IMR-90 (cell line): ENCODE measurements around the gene TRIM6.

ENCODE experiments used
- FOS ChIP-seq: fragments of 150-350 bp; IDR thresholded peaks from 2 replicates; pipeline ENCODE4 v1.6.1; 2016; ENCODE audit warnings: low read depth, low read length
- MAFK ChIP-seq: IDR thresholded peaks from 2 replicates; pipeline ENCODE4 v1.6.1; 2012; ENCODE audit warnings: low read depth, low read length, improper control_type of control experiment
- MAZ ChIP-seq: IDR thresholded peaks from 2 replicates; pipeline ENCODE4 v1.6.1; 2012; ENCODE audit warnings: low read depth, mild to moderate bottlenecking, low read length, improper control_type of control experiment, moderate library complexity, borderline replicate concordance
- MXI1 ChIP-seq: IDR thresholded peaks from 2 replicates; pipeline ENCODE4 v1.6.1; 2012; ENCODE audit warnings: low read depth, mild to moderate bottlenecking, low read length, moderate library complexity, borderline replicate concordance
- POLR2A ChIP-seq: IDR thresholded peaks from 2 replicates; pipeline ENCODE4 v1.6.1; 2012; ENCODE audit warnings: mild to moderate bottlenecking, low read depth, low read length
- RAD21 ChIP-seq: IDR thresholded peaks from 2 replicates; pipeline ENCODE4 v1.6.1; 2012; ENCODE audit warnings: low read length, improper control_type of control experiment
- RCOR1 ChIP-seq: IDR thresholded peaks from 2 replicates; pipeline ENCODE4 v1.6.1; 2012; ENCODE audit warnings: mild to moderate bottlenecking, low read length, improper control_type of control experiment; ENCODE audit not compliant: insufficient replicate concordance
- SMC3 ChIP-seq: fragments of 150-350 bp; IDR thresholded peaks from 2 replicates; pipeline ENCODE4 v1.6.1; 2016; ENCODE audit warnings: low read depth, mild to moderate bottlenecking, antibody characterized with exemption, low read length, moderate library complexity
- TF ChIP-seq, protein P1 (sequence below): conservative IDR thresholded peaks from 2 replicates; pipeline ENCODE4 v1.5.1; 2012; ENCODE audit warnings: mild to moderate bottlenecking, low read depth, low read length, improper control_type of control experiment
- TF ChIP-seq, protein P2 (sequence below): fragments of 150-350 bp; IDR thresholded peaks from 2 replicates; pipeline ENCODE4 v1.6.1; 2017; ENCODE audit warnings: mild to moderate bottlenecking, antibody characterized with exemption, low read length, low read depth

- TF ChIP-seq, protein P1, sequence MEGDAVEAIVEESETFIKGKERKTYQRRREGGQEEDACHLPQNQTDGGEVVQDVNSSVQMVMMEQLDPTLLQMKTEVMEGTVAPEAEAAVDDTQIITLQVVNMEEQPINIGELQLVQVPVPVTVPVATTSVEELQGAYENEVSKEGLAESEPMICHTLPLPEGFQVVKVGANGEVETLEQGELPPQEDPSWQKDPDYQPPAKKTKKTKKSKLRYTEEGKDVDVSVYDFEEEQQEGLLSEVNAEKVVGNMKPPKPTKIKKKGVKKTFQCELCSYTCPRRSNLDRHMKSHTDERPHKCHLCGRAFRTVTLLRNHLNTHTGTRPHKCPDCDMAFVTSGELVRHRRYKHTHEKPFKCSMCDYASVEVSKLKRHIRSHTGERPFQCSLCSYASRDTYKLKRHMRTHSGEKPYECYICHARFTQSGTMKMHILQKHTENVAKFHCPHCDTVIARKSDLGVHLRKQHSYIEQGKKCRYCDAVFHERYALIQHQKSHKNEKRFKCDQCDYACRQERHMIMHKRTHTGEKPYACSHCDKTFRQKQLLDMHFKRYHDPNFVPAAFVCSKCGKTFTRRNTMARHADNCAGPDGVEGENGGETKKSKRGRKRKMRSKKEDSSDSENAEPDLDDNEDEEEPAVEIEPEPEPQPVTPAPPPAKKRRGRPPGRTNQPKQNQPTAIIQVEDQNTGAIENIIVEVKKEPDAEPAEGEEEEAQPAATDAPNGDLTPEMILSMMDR = no peak
- TF ChIP-seq, protein P2, sequence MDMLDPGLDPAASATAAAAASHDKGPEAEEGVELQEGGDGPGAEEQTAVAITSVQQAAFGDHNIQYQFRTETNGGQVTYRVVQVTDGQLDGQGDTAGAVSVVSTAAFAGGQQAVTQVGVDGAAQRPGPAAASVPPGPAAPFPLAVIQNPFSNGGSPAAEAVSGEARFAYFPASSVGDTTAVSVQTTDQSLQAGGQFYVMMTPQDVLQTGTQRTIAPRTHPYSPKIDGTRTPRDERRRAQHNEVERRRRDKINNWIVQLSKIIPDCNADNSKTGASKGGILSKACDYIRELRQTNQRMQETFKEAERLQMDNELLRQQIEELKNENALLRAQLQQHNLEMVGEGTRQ = no peak
- TF ChIP-seq POLR2A = no peak
- no peak for TF ChIP-seq FOS
- TF ChIP-seq SMC3 = no peak
- TF ChIP-seq MXI1 = no peak
- TF ChIP-seq RCOR1 = no peak
- no peak for TF ChIP-seq MAZ
- no peak for TF ChIP-seq RAD21
- TF ChIP-seq MAFK = no peak
Observed at GRCh38 chr11:5611627-5612026, 15.2 kb downstream of the TRIM6 start.
